SIG-M5 treated with dmso at 0.1 percent for 504 hours (cell line): Measurements from ENCODE around the gene DOK3.

ENCODE experiments used
- DNase-seq: peaks from one replicate; lab custom pipeline; 2025; ENCODE audit not compliant: unreplicated experiment; lab: John Stamatoyannopoulos, UW

Gene DOK3

GRCh38 chr5:177452688-177453638 lies 56.7 kb downstream of the DOK3 start:
- no peak for DNase-seq
